ENCODE measurements around the gene OTOP3.

- TF ChIP-seq CTCF (IDR thresholded peaks at IDR 0.05; ENCODE audit: low read depth, low read length) (no peak), EZH2phosphoT487 (IDR thresholded peaks at IDR 0.05; ENCODE audit: low read depth) (no peak)
These were observed 16.8 kb upstream of the OTOP3 start for GRCh38 chr17:74918906-74919305.

Data from OCI-LY3 (cell line).